Activated naive CD4-positive, alpha-beta T cell (primary cell): ENCODE measurements around the gene AKAP7.

Experiments used
- DNase-seq, 4 experiments: peaks; one replicate each; lab custom pipeline; 2025; lab: John Stamatoyannopoulos, UW

AKAP7 gene

DNA sequence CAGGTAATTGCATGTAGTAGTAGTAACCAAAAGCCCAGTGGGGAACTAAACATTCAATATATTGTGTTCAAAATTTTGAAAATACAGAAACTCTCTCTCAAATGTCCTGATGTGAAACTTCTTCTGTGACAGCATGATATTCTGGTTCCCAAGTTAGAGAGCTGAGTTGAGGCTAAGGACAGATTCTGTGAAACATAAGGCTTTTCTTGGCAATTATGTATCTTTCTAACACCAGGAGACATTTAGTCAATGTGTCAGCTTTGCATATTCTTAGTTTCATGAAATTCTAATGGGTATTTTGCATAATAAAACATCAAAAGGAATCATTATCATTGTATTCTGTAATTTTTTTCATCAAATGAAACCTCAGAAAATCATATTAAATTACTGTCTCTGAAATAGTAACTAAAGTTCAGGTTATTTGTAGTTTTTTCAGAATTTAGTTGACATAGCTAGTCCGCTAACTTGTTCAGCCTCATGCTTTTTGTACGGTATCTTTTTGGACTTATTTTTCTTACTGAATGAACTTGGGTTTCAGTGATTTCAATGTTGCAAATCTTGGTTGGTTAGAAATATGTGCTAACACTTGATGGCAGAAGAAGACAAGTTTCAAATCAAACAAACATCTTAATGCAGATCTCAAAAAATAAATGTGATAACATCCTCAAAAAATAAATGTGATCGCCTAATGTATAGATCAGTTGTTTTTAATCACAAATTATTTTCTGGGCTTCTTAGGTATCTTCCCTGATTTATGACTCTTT is 70.4 kb downstream of the AKAP7 start:
- DNase-seq: no peak

DNA sequence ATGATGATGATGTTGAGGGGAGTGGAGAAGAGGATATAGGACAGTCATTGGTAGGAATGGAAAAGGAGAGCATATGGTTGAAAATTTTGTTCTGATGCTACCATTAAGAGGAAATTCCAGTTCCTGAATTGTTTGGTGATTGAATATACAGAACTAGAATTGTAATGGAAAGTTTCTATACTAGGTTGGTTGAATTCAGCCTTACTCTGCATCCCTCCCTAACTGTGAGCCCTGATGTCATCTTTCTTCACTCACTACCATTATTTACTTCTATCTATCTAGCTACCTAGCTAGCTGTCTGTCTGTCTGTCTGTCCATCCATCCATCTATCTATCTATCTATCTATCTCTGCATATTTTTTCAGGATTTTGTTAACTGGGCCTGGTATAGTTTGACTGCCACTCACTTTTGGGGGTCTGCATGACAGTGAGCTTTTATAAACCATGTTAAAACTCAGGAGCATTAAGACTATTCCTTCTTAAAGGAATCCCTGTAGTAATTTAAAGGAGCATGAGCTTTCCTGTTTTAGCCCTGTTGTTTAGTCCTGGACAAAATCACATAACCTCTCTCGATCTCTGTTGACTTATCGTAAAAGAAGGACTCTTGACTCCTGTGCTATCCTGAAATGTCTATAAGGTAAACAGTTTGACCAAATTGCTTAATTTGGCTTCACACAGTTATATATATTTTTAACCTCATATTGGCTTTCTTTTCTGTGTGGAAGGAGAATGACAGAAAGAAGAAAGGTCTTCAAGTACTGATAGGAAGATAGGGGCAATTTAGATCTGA is 71.4 kb downstream of the AKAP7 start:
- DNase-seq: no peak

DNA sequence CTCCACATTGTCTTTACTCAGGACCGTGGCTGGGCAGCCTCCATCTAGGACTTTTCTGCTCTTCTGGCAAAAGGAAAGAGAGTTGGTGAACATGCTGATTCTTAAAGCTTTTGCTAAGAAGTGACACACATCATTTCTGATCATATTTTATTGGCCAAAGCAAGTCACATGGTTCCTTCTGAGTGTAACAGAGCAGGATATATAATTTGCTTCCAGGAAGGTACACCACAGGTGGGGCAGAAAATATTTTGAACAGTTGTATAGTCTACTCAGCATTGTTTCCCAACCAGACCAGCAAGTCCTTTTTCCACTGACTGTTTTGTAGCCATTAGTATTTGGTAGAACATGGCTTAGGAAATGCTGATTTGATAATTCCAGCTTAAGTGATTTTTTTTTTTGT is 73.5 kb downstream of the AKAP7 start:
- no peak for DNase-seq

DNA sequence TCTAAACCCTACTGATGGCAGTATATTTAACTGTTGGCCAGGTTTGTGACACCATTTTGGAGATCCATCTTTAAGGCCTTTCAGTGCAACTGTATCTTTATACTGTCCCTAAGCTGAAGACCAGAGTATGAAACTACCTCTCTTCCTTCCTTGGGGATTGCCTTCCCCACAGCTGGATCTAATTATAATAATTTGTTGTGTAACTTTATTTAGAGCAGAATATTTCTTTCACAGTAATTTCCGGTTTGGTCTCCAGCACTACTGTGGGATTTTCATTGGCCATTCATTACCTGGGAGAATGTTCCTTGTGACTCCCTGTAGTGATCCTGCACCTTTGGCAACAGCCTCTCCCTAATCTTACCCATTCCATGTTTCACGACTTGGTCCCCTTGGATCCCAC is 75.2 kb downstream of the AKAP7 start:
- DNase-seq: no peak

DNA sequence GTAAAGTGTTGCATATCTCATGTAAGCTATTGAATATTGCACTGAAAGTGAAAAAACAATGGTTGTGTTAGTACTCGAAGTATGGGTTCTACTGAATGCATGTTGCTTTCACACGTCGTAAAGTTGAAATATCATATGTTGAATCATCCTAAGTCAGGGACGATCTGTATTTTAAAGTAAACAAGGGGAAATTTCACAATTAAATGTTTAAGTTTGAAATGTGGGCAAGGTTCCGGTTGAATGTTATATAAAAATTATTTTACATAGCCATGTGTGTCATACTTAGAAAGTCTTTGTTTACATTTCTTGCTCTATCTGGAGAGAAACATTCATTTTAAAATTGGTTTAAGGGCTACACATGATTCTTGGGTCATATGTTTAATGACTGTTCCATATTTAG is 76.8 kb downstream of the AKAP7 start:
- no peak for DNase-seq

DNA sequence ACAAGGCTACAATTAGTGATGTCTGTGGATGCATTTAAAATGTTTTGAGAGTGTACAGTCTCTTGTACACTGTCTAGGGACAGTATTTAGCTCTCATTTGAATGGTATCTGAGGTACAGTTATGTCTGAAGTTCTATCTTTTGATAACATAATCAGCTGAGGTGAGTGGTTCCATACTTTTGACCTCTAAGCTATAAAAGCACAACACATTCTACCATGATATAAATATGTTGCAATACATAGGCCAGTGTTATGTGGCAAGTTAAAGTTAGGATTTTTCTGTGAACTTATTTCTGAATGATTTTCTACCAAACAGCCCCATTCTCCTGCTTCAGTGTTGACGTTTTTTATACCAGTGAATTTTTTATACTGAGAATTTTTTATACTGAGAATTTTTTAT is 77.6 kb downstream of the AKAP7 start:
- no peak for DNase-seq

DNA sequence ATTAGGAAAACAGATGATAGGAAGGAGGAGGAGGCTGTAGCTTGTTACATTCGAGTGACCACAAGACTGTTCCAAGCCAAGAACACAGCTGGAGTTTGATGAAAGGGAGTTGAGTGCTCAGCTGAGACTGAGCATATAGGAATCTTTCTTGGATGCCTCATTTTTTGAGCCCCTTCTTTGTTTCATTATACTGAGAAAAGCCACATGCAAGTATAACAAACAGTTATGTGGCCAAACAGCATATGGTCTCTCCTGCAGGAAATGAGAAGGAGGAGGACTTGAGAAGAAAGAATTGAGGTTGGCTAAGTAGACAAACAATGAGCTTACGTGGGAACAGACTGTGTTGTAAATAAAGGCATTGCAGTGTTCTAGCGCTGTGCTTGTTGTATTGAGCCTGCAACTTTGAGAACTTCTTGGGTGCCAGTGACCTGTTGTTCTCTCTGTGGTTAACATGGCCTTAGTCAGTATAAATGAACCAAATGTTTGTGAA is 78.3 kb downstream of the AKAP7 start:
- no peak for DNase-seq

DNA sequence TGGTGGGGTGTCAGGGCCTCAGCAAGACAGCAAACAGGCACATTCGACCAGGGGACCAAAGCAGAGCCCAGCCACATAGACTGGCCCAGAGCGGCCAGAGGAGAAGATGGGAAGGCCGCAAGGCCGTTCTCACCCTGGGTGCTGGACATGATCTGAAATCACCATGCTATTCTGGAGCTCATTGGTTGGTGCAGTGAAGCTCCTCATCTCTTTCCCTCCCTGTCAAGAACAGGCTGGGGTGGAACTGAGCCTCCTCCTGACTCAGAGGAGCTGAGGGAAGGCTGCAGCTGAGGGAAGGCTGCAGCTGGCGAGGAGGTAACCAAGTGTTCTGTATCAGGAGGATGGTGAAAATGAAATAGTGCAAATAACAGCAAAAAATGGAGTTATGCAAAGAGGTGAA is 80.0 kb downstream of the AKAP7 start:
- DNase-seq: no peak

DNA sequence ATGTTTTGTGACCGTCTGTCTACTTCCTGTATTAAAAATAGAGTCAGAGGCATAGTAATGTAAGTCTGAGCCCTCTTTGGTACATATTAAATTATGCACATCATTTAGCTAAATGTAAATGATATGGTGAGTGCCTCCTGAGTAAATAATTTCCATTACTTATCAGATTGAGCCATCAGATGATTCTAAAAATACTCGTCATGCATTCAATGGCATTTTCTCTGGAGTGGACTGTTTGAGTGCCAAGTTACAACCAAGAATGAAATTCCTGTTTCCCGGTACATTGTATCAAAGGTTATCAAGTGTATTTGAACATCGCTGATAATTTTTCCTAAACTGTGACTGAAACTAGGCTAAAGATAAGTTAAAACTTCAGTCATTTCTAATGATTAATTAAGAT is 81.0 kb downstream of the AKAP7 start:
- DNase-seq: no peak

DNA sequence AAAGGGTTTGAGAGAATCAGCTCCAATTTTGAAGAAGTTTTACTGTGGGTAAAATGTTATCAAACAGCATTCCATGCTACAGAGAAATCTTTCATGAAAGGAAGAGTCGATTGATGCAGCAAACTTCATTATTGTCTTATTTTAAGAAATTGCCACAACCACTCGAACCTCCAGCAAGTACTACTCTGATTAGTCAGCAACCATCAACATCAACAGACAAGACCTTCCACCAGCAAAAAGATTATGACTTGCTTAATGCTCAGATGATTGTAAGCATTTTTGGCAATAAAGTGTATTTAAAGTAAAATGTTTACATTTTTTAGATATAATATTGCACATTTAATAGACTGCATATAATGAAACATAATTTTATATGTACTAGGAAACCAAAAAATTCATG is 87.5 kb downstream of the AKAP7 start:
- DNase-seq: no peak

DNA sequence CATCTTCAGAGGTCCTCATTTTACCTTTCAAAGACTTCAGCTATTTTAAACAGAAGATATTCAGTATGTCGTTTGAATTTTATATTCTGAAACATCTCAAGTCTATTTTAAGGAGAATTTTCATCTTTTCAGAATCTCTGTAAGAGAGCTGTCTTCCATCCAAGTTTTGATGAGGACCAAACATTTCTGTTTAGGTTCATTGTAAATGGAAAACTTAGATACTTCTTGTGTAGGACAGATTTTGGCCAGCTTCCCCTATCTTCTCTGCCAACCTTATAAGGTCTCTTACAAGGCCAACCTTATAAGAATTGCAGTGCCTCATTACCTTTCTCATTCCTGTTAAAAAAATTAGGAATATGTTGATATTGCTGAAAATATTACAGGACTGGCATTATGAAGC is 88.1 kb downstream of the AKAP7 start:
- no peak for DNase-seq

DNA sequence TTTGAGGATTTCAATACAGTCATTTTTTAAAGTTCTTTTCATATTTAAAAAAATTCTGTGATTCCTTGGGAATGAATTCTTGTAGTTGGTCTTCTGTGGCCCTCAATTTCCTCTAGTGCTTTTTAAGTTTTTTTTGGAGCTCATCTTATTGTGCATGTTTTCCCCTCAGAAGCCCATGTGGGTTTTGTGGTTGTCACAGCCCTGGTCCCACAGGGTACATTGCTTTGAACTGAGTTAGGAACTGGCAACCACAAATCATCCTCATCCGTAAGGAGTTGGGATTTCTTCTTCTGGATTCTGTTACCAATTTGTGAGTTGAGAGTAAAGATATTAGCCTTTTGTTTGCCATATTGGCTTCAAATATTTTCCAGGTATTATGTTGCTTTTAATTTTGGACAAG is 89.9 kb downstream of the AKAP7 start:
- no peak for DNase-seq

DNA sequence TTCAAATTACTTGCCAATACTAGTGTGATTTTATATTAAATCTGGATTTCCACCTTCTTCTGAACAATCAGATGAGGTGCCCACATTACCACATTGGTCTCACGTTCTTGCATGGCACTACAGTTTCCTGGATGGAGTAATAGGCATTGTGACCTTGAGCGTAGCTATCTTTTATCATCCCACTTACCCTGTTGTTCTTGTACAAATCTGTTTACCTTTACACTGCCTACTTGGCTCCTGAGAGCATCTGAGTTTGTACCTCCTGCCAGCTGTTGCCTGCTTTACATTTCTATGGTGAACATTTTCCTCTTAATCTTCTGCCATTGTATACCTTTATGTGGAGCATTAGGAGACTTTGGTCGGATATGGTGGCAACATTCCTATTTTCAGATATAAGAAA is 90.7 kb downstream of the AKAP7 start:
- no peak for DNase-seq

DNA sequence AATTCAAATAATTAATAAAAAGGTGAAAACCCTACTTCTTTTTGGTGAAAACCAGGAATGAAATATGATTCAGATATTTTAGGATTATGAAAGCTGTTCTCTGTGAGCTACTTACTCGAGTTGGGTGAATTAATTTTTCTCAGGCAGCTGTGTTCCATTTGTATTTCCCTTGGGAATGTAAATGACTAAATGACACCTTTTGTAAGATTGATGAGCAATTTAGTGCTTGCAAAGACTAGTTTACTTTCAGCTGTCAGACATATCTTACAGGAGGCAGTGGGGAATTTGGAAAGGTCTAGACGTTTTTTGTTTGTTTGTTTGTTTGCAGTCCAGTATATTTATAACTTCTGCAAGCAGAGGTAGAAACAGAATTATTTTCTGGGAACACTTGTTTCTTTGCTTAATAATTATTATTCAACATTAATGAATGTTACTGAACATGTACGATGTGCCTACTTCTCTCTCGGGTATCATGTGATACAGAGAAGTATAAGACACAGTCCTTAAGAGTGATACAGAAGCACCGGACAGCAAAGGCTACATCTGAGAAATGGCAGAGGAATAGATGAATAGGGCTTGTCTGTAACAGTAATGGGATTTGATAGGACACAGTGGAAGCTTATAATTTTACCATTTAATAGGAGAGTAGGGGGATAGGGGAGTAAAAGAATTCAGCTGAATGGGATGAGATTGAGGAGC is 91.3 kb downstream of the AKAP7 start:
- no peak for DNase-seq

DNA sequence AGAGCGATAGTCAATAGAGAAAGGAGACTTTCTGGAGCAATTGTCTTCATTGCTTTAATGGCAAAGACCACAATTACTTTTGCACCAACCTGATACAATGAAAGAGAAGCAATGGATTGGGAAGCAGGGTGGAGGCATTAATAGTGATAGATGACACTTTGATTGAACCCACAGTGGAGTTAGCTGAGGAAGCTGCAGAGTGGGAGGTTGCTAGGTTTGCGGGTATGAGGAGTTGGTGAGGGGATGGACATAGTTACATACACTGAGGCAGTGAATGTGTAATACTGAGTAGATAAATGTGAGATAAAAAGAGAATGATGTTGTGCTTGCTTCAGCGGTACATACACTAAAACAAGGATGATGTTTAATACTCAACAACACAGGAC is 91.9 kb downstream of the AKAP7 start:
- DNase-seq: no peak

DNA sequence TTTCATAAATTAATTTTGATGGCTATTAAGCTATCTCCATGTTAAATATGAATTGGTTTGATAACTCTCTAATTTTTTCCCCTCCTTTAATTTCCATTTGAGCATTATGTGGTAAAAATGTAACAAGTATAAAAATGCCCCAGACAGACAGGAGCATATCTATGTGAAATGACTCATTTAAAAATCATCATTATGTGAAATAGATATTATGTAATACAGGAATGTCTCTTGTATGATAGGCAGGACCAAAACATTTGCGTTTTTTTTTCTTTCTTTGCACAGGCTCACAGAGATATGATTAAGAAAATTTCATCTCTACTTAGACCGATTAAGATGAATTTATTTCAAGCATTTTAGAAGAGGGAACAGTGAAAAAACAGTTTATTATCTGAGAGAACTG is 95.8 kb downstream of the AKAP7 start:
- DNase-seq: no peak

DNA sequence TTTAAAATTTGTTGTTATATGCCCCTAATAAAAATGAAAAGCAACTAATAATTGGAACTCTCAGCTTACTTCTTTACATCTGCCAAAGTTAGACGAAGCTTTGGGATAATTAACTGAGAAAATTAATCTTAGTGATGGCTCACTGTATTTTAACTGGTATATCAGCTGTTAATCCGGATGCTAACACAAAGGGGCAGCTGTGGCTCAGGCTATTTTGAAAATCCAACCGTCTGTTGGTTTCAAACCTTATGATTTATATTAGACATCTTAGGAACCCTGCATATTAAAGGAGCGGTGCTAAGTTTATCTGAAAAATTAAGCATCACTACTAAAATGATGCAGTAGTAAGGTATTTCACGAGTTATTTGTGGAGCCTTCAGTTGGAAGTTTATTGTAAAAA is 96.6 kb downstream of the AKAP7 start:
- no peak for DNase-seq

DNA sequence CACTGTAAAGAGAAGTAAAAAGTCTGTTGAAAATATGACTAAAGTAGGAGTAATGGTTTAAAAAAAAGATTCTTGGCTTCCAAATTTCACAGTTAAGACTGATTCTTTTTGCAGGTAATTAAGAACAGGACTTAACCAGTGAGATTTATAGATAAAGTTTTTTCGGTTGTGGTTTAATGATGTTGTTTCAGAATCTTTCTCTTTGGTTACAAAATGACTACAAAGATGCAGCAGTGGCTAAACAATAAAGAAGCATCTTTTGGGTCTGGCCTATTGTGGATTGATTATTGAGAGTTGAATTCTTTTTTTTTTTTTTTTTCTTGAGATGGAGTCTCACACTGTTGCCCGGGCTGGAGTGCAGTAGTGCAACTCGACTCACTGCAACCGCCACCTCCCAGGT is 109.7 kb downstream of the AKAP7 start:
- DNase-seq: no peak

DNA sequence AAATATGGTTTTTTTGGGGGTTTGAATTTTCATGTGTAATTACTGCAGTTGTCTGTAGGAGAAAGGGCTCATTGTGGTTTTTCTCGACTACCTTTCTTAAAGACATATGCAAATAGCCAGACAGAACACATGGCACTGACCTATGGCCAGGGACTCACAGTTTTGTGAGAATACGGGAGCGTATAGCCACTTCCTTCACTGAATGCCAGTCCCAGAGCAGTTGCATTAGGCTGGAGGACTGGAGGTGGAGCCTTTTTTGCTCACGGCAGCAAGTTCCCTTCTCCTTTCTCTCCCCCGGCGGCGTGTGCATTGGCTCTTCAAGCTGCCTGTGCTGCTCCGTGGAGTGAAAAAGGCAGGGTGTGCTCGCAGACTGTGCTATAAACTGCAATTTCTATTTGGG is 114.9 kb downstream of the AKAP7 start:
- DNase-seq: peak in 1 of 4 experiments; percentile 2

DNA sequence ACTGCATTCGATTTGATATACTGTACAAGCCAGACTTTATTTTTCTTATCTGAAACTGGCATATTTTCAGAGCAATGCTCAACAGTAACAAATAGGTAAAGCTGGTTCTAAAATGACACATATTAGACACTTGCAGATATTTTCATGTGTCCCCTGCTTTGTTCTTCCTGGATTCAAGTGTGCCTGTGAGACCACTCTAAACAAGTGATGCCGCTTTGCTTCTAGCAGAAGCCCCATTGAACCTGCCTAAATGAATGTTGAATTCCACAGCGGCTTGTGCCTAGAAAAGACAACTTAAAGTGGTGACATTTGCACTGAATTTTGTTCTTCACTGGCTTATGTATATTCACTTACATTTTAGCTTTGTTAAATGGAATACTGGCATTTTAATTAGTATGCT is 115.7 kb downstream of the AKAP7 start:
- DNase-seq: no peak

DNA sequence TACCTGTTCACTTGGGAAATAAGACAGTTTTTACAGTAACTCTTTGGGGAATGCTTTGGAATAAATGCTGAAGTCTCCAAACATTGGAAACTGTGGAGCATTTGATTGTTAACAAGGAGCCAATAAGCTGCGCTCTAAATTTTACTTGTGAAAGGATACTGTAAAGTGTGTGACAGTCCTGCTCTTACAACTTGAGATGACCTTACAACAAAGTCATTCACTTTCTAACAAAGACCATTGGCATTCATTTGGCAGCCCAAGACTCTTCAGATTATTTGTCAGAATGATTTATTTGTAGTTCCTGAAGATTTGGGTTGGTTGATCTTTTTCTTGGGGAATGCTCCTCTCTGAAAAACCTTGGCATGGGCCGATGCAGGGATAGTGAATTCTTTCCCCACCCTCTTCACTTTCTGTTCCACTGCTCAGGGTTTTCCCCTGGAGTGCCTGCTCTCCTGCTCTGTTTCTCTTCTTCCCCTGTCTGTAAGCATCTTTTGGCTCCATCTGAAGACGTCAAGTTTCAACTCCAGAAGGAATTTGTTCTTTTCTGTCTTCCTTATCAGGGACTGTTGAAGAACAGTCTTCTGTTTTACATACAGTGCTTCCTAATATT is 116.4 kb downstream of the AKAP7 start:
- DNase-seq: no peak

DNA sequence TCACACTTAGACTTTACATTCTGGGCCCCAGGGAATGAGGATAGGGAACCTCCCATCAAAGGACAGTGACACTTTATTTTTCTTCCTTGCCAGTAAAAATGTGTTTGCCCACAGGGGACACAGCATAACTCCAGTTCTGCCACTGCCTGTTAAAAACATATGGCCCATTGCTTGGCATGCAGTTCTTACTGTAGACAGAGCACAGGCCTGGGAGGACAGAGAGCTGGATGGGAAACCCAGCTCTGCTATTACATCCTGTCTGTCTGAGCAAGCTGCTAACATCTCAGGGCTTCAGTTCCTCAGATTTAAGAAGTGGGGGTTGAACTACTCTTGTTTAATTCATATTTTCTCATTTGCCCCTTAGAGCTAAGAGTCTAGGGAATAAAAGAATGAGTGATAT is 120.2 kb downstream of the AKAP7 start:
- DNase-seq: no peak

DNA sequence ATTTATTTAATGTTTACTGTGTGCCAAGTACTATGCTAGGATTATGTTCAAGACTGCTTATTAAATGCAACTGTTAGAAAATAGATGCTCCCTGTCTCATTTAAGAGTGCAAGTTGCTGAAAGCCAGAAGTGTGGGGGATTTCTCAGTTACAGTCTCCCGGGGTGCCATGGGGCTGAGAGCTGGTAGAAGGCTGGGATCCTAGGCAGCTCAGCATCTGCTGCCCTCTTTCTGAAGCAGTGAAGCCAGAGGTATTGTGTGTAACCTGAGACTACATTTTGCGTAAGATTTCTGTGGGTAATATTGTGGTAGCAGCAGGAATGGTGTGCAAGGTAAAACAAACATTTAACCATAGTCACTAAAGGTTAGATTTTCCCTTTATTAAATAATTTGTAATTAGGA is 120.6 kb downstream of the AKAP7 start:
- no peak for DNase-seq
